Lower leg skin (tissue), 4 donors: ENCODE measurements around the gene ANKFN1. TPM values are rescaled to one million over a fixed set of nuclear protein-coding genes. Genes with fewer than 3 reads are reported as not detected.

Source experiments
- DNase-seq, 2 donors: peaks; one replicate each; pipeline ENCODE4 v3.0.0-alpha.2; 2019; ENCODE audit warnings: low spot score in 2 of 2
- H3K4me3 ChIP-seq: fragments of 200-600 bp; sonication (generic); 2 replicates; pipeline ENCODE4 v1.5.1; 2017; ENCODE audit warnings: mild to moderate bottlenecking, low read depth; ENCODE audit not compliant: poor library complexity, severe bottlenecking
- CTCF ChIP-seq, 3 donors: fragments of 450-650 bp; IDR thresholded peaks; one replicate each; pipeline ENCODE4 v1.5.1; 2016; ENCODE audit warnings: antibody characterized with exemption in 3 of 3, mild to moderate bottlenecking in 3 of 3, moderate library complexity in 2 of 3
- POLR2A ChIP-seq, 2 donors: fragments of 450-650 bp; IDR thresholded peaks; one replicate each; pipeline ENCODE4 v1.6.1; 2016 to 2017; ENCODE audit warnings: antibody characterized with exemption in 2 of 2, mild to moderate bottlenecking in 1 of 2, moderate library complexity in 1 of 2
- WGBS, 2 donors: methylation state at CpG; one replicate each; pipeline ENCODE4 v1.1.5; 2018; 5-methylcytosine and 5-hydroxymethylcytosine counted together
- intact Hi-C: fragments of 100-400 bp; cut with DNase I; formaldehyde crosslinking; loops from one replicate; pipeline ENCODE4 v1.15.0; 2023; ENCODE audit warnings: low total_unique reads
- total RNA-seq, 4 donors: library from RNA; depleted of rRNA; stranded (reverse); fragments of >200 nt; gene quantifications; one replicate each; pipeline ENCODE4 v1.1.0, GENCODE V29; 2016

Gene ANKFN1
- total RNA-seq, 4 donors from 2014 or later = 1.1 to 3.1 (median 1.4) TPM

GRCh38 chr17:56316604-56317003, 163.3 kb downstream of the ANKFN1 start:
- TF ChIP-seq POLR2A (IDR thresholded peaks at IDR 0.05) (no peak), CTCF (IDR thresholded peaks at IDR 0.05) (no peak)
- intact Hi-C loops = no loop called here
- WGBS, 2 donors = 61 to 70% methylated on average over 1 of the region's 1 CpG
- DNase-seq = no peak
- H3K4me3 ChIP-seq = no peak overlapping the region

- WGBS, 2 donors = 71 to 78% methylated on average over 4 of the region's 4 CpGs
- intact Hi-C loops = no loop called here
- no peak overlapping the region for H3K4me3 ChIP-seq
- TF ChIP-seq CTCF (IDR thresholded peaks at IDR 0.05) (no peak), POLR2A (IDR thresholded peaks at IDR 0.05) (no peak)
- no peak for DNase-seq
Measured at GRCh38 chr17:56317351-56318208, 164.3 kb downstream of the ANKFN1 start.

- no peak for DNase-seq
- H3K4me3 ChIP-seq = no peak overlapping the region
- WGBS, 2 donors = 39 to 42% methylated on average over 3 of the region's 3 CpGs
- TF ChIP-seq CTCF (IDR thresholded peaks at IDR 0.05) = no peak
- TF ChIP-seq POLR2A (IDR thresholded peaks at IDR 0.05) = no peak
- intact Hi-C loops = no loop called here
Measured at GRCh38 chr17:56319531-56319930, 166.3 kb downstream of the ANKFN1 start.

- TF ChIP-seq POLR2A (IDR thresholded peaks at IDR 0.05) = no peak
- no peak for TF ChIP-seq CTCF (IDR thresholded peaks at IDR 0.05)
- DNase-seq = no peak
- intact Hi-C loops = no loop called here
- no peak overlapping the region for H3K4me3 ChIP-seq
- WGBS, 2 donors = 32 to 37% methylated on average over 7 of the region's 7 CpGs
Measured at GRCh38 chr17:56320443-56320842, 167.2 kb downstream of the ANKFN1 start.

GRCh38 chr17:56322991-56323390, 169.7 kb downstream of the ANKFN1 start:
- no peak for DNase-seq
- no peak overlapping the region for H3K4me3 ChIP-seq
- TF ChIP-seq POLR2A (IDR thresholded peaks at IDR 0.05) = no peak
- WGBS, 2 donors = 40 to 50% methylated on average over 2 of the region's 2 CpGs
- intact Hi-C loops = no loop called here

- no peak for DNase-seq
- 67 to 69% methylated on average over 3 of the region's 3 CpGs for WGBS, 2 donors
- H3K4me3 ChIP-seq = no peak overlapping the region
- TF ChIP-seq POLR2A (IDR thresholded peaks at IDR 0.05) (no peak), CTCF (IDR thresholded peaks at IDR 0.05) (no peak)
- intact Hi-C loops = no loop called here
Measured at GRCh38 chr17:56324676-56325075, 171.4 kb downstream of the ANKFN1 start.
